Muscle of arm (tissue), 12 donors: ENCODE measurements around the gene PRR35. TPM values are rescaled to one million over a fixed set of nuclear protein-coding genes. Genes with fewer than 3 reads are reported as not detected.

Source experiments
- DNase-seq: peaks from one replicate; pipeline ENCODE4 v3.0.0-alpha.2; 2013
- polyA plus RNA-seq, 12 donors: library from polyadenylated mRNA; unstranded; fragments of 120-200 nt; gene quantifications; one replicate each; pipeline ENCODE4 v1.2.1, GENCODE V29; 2013; ENCODE audit not compliant: insufficient read length in 12 of 12

PRR35 gene
- polyA plus RNA-seq, 12 donors, result 0.08 to 0.24 (median 0.13) TPM; not detected in 6

DNA sequence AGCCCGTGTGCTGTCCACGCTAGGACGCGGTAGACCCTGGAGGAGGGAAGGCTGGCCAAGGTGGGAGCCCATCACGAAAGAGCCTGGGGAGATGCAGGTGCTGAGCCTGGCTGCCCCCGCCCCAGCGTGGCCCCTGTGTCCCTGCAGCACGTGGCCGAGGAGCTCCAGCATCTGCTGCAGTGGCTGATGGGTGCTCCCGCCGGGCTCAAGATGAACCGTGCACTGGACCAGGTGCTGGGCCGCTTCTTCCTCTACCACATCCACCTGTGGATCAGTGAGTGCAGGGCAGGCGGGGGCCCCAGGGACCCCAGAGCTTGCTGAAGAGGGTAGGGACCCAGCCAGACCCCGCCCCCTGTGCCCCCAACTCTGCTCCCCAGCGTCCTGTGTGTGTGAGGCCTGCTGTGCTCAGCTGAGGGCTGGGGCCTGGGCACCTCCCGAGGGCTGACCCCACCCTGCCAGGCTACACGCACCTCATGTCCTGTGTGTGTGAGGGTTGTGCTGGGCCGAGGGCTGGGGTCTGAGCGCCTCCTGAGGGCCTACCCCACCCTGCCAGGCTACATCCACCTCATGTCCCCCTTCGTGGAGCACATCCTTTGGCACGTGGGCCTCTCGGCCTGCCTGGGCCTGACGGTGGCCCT, 18.2 kb downstream of the PRR35 start:
- DNase-seq, result no peak

DNA sequence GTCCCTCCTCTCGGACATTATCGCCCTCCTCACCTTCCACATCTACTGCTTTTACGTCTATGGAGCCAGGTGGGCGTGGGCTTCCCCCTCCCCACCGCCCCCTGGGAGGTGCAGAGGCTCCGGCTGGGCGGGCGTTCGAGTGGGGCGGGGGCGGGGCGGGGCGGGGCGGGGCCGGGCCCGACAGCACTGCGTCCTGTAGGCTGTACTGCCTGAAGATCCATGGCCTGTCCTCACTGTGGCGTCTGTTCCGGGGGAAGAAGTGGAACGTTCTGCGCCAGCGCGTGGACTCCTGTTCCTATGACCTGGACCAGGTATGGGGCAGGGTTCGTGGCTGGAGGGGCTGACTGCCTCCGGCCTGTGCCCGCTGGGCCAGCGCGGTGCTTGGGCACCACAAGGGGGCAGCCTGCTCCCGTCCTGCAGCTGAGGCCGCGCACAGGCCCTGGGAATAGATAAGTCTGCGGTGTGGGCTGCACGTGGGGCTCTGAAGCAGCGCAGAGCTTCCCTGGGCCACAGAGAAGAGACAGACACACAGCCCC, 18.7 kb downstream of the PRR35 start:
- no peak for DNase-seq

DNA sequence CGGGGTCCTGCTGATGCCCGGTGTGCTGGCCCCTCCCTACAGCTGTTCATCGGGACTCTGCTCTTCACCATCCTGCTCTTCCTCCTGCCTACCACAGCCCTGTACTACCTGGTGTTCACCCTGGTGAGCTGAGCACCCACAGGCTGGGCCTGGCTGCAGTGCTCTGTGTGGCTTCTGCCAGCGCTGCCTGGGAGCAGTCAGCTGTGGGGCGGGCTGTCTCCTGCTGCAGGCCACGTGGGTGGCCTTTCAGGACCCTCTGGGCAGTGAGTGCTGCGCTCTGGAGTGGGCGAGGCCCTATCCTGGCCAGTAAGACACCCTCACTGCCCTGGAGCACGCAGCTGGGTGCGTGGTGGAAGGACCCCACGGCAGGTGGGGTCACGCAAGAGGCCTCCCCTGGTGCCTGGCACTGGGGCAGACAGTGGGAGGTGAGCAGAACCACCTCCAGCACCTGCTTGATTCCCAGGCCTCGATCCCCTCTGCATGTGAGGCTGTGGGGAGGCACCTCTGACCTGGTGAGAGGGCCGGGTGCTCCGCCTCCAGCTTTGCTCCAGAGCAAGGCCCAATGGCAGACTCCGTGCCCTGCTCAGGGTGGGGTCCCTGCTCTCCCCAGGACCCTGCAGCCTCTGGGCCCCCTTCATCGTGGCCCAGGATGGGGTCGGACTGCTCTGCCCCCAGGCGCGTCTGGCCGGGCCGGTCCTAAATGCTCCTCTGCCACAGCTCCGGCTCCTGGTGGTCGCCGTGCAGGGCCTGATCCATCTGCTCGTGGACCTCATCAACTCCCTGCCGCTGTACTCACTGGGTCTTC, 20.1 kb downstream of the PRR35 start:
- no peak for DNase-seq

DNA sequence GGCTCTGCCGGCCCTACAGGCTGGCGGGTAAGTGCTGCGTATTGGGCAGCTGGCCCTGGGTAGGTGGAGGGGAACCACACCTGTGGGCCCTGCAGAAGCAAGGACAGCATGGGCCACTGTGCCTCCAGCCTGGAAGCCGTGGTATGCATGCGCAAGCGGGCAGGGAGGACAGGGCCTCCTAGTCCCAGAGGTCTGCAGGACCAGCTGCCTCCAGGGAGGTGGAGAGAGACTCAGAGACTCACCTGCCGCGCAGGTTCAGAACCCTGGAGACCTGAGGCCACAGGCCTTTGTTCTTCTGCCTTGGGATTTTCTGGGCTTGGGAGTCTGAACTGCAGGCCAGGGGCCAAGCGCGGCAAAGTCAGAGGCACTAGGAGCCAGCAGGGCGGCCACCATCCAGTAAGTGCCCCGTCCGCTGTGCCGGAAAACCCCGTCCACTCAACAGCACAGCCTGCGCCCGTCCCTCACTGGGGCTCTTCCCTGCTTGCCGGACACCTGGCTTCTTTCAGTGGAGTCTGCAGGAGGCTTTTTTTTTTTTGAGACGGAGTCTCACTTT, 20.8 kb downstream of the PRR35 start:
- DNase-seq, result no peak

DNA sequence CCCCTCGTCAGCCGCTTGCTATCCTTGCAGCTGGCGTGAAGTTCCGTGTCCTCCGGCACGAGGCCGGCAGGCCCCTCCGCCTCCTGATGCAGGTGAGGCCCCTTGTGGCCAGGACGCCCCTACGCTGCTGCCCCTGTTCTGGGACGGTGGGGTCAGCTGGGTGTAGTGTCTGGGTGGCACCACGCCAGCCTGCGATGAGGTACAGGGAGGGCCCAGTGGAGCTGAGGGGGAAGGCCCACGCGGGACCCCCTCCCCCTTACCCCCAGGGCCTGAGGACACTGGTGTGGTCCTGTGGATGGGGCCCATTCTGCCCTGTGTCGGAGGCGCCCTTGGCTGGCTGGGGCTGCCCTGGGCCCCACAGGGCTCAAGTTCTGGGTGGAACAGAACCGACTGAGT, 22.0 kb downstream of the PRR35 start:
- DNase-seq, result no peak

GRCh38 chr16:582614-583331, 22.6 kb downstream of the PRR35 start:
- DNase-seq, result no peak

DNA sequence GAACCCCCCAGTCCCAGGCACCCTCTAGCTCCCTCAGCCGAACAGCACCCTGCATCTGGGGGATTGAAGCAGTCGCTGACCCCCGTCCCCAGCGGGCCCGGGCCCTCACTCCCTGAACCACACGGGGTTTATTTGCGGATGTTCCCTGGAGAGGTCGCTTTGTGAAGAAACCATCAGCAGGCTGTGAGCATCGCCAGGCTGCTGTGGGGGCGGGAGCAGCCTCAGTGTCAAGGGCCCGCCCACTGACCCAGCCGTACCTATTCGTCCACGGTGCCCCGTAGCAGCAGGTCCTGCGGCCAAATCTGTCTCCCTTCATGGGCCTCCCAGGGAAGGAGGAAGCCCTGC, 23.2 kb downstream of the PRR35 start:
- no peak for DNase-seq

DNA sequence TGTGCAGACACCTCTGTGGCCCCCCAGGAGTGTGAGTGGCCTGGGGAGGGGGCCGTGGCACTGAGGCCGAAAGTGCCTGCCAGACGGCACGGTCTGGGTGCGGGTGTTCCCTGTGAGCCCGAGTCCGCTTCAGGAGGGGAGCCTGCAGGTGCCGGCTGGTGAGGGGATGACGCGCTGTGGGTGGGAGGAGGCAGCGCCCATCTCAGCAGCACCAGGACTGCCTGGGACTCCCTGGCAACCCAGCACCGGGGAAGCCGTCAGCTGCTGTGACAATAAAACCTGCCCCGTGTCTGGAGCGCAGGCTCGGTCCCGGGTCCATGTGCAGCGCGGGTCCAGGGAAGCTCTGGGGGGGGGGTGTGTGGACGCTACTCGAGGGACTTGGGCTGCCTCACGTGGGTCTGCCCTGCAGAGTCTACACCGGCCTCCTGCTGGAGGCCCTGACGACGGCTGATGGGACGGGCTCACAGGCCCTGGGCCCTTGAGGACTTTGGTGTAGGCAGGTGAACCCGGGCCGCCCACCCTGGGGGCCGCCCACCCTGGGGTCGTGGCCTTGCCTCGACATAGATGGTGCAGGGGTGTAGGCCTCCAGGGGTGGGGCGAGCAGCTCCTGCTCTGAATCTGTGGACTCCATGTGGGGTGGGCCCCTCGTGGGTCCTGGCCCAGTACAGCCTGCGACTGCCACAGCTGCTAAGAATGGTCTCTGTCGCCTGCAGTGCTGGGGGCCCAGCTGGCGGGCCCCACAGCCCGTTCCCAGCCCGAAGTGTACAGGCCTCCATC, 23.8 kb downstream of the PRR35 start:
- no peak for DNase-seq

GRCh38 chr16:585351-585750, 25.2 kb downstream of the PRR35 start:
- DNase-seq, result no peak

GRCh38 chr16:586047-586644, 26.0 kb downstream of the PRR35 start:
- DNase-seq, result no peak

- DNase-seq, result no peak
Measured at GRCh38 chr16:586645-587590, 26.7 kb downstream of the PRR35 start.

GRCh38 chr16:588639-588888, 28.4 kb downstream of the PRR35 start:
- no peak for DNase-seq

DNA sequence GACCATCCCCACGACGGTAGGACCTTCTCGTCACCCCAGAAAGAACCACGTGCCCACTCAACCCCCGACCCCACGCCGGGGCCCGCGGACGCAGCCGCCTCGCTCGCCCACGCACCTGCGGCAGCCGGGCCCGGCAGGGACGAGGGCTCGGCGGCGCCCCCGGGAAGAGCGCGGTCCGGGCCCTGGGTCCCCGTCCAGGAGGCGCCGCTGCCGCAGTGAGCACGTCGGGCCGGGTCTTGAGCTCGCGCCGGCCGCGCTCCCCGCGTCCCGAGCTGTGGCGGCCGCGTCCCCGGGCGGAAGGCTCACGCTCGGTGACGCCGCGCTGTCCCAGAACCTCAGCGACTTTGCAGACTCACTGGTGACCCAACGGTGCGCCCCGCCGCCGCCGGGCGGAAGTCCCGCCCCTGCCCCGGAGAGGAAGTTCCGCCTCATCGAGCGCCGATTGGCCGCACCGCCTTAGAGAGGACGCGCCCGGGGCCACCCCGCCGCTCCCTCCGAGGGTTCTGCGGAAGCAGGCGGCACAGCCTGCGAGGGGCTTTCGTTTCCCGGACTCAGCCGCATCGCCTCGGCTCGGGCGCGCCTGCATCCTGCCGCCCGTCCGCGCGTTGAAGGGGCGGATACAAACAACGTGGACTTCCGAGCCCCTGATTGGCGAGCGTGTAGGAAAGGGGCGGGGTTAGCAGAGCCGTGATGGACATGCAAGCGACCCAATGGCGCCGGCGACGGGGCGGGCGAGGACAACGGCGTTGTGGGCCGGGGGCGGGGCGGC, 28.9 kb downstream of the PRR35 start:
- peak; percentile 98 for DNase-seq

GRCh38 chr16:589658-590187, 29.5 kb downstream of the PRR35 start, which contains the start of gene RAB40C:
Gene RAB40C (plus strand): TSS chr16:590066. CDS start chr16:590292, 226 bp downstream.
- DNase-seq, result peak; percentile 100

DNA sequence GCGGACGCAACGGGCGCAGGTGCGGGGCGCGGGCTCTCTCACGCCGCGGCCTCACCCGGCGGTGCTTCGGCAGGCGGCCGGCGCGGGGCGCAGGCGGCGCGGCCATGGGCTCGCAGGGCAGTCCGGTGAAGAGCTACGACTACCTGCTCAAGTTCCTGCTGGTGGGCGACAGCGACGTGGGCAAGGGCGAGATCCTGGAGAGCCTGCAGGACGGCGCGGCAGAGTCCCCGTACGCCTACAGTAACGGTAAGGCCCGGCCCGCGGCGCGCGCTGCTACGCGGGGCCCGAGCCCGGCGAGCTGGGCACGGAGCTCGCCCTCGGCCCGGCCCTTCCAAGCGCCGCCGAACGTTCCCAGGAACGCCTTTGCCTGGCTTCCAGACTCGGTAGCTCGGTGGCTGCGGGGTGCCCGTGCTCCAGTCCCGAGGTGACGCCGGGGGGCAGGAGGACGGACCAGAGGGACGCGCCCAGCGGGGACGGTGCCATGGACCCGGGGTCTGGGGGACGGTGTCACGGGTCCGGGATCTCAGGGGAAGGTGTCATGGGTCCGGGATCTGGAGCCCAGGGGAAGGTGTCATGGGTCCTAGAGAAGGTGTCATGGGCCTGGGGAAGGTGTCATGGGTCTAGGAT, 30.1 kb downstream of the PRR35 start:
- no peak for DNase-seq

- DNase-seq, result no peak
Measured at GRCh38 chr16:590815-591200, 30.6 kb downstream of the PRR35 start.

DNA sequence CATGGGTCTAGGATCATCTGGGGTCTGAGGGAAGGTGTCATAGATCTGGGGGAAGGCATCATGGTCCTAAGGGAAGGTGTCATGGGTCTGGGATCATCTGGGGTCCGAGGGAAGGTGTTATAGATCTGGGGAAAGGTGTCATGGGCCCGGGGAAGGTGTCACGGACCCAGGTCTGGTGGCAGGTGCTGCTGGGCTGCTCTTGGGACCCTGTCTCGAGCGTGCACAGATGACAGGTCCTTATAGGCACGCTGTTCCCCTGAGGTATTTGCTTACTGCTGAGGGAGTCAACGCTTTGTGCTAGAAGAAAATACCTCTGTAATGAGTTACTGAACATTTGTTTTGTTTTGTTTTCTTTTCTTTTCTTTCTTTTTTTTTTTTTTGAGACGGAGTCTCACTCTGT, 31.0 kb downstream of the PRR35 start:
- no peak for DNase-seq

DNA sequence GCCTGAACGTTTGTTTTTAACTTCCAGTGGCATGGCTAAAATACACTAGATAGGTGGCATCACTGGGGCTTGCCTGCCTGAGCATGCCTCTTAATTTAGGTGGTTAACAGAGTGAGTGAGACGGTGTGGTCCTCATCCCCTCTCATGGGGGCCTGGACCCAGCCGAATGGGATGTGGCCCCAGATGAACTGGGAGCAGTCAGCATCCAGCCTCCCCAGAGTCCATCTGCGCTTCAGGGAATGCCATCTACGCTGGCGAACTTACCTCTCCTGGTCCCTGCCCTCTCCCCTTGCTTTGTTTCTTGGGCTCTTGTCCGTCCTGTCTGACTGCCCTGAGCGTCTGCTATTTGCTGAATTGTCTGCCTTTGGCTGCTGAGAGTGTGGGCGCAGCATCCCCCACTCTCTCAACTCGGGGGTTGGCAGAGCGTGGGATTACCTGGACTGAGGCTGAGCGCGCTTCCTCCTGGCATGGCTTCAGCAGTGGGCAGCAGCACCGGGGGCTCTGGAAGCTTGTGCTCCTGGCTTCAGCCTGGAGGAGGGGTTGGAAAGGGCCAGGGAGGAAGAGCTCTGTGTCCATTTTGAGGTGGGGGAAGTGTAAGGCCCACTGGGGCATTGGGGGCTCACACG, 31.8 kb downstream of the PRR35 start:
- DNase-seq, result no peak
